GM12873 (cell line): ENCODE measurements around the gene RGPD8.

Experiments used
- TF ChIP-seq, protein P1 (sequence below): IDR thresholded peaks from 2 replicates; pipeline ENCODE4 v1.5.1; 2012; ENCODE audit warnings: low read depth, mild to moderate bottlenecking, moderate library complexity, low read length, control low read depth; ENCODE audit not compliant: insufficient read depth; ENCODE audit errors: missing control alignments

Gene RGPD8

DNA sequence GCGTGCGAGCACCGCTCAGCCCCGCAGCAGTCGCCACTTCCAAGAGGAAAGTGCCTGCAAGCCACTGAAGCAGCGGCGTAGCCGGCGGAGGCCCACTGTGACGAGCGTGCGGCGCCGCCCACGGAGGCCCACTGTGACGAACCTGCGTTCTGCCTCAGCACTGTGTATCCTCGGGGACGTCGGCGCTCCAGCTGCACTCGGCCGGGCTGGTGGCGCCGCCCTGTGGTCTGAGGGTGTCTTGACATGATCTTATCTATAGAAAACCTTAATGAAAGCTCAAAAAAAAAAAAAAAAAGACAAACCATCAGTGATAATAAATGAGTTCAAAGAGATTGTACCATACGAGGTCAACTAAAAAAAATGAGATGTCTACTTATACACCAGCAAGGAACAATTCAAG is at the start of gene RGPD8:
TSS of gene RGPD8 (minus strand) at position 166 of the 400 bp plus-strand sequence. CDS start 192 bp downstream, outside the sequence.
- TF ChIP-seq, protein P1, sequence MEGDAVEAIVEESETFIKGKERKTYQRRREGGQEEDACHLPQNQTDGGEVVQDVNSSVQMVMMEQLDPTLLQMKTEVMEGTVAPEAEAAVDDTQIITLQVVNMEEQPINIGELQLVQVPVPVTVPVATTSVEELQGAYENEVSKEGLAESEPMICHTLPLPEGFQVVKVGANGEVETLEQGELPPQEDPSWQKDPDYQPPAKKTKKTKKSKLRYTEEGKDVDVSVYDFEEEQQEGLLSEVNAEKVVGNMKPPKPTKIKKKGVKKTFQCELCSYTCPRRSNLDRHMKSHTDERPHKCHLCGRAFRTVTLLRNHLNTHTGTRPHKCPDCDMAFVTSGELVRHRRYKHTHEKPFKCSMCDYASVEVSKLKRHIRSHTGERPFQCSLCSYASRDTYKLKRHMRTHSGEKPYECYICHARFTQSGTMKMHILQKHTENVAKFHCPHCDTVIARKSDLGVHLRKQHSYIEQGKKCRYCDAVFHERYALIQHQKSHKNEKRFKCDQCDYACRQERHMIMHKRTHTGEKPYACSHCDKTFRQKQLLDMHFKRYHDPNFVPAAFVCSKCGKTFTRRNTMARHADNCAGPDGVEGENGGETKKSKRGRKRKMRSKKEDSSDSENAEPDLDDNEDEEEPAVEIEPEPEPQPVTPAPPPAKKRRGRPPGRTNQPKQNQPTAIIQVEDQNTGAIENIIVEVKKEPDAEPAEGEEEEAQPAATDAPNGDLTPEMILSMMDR: peak; percentile 54

DNA sequence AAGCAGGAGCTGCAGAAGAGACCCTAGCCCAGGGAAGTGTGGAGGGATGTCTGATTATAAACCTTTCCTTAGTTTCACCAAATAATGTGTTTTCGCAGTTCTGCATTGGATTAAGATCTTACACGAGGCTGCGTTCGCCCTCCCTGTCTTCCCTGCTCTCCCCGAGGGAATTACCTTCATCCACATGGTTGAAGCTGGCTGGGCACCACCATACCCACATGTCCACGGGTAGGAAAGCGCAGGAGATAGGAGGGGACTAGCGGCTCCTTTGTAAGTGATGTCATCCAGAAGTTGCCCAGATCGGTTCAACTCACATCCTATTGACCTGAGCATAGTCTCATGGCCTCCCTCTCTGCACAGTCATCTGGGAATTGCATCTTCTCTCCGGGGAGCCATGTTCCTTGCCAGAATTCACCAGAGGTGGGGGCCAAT is 49.6 kb upstream of the RGPD8 start:
- TF ChIP-seq, protein P1: no peak

DNA sequence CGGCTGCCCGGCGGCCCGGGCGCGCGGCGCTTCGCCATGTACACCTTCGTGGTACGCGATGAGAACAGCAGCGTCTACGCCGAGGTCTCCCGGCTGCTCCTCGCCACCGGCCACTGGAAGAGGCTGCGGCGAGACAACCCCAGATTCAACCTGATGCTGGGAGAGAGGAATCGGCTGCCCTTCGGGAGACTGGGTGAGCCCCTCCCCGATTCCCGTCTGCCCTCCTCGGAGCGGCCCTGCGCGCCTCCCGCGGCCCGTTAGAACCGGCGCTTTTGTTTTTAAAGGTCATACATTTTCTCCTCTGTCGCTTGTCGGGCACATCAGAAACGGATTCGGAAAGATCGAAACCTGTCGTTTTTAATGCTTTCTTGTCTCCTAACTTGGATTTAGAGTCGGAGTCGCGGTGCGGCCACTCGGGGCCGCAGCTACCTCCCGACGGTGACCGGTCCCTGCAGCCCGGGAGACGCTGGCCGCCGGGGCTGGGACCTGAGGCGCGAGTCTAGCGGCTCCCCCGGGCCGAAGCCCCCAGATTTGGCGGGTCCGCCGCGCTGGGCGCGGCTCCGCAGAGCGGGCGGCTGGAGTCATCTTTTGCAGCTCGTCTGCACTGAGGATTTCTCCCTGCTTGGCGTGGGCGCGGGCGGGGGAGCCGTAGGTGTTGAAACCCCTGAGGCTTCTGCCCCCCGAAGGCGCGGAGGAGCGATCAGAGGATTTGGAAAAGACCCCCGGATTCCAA is 49.0 kb upstream of the RGPD8 start:
- TF ChIP-seq, protein P1: no peak

DNA sequence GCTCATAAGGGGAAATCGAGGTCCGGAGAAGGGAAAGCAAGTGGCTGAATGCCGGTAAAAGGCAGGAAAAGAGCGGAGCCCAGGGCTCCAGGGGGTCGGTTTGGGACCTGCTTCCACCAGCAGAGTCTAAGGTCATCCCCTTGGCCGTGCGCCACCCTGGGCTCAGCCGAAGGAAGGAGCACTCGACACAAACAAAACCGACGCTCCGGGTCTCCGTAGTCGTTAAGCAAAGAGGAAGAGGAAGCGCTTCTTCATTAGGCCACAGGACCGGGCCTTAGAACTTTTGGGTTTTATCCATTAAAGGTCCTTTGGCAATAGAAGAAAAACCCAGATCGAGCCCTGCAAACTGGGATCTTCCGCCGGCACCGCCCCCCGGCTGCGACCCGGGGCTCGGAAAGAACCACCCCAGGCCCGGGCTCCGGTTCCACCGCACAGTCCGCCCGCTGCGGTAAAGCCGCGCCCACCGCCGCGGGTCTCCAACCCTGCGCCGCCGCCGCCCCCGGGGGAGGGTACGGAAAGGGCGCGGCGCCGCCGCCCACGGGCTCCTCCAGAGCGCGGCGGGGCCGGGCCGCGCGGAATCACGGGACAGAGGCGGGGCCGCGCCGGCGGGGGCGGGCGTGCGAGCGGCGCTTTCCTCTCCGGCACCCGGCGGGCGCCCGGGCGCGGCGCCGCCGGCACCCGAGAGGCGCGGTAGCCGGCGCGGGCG is 48.2 kb upstream of the RGPD8 start, which contains the start of gene TTL:
TSS of gene TTL (plus strand) at position 629 of the 706 bp plus-strand sequence. CDS start 189 bp downstream, outside the sequence.
- TF ChIP-seq, protein P1: no peak

DNA sequence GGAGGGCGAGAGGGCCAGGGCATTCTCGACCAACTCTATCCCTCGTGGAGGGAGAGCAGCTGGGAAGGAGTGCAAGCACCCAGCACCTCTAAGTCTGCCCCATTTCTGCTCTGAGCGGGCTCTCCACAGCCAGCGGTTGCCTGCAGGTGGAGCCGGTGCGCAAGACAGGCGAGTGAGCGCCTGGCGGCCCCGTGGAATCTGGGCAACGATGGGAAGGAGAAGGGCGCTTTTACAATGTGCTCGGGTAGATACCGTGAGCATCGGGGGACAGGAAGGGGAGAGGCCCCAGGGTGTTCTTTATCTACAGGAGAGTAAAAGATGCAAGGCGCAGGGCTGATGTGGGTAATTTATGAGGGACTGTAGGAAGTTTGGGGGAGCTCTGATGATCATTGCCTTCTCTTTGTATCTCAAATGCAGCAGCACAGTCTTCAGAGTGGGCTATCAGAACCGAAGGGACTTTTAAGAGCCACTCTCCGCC is 47.6 kb upstream of the RGPD8 start:
- TF ChIP-seq, protein P1: peak; percentile 91

DNA sequence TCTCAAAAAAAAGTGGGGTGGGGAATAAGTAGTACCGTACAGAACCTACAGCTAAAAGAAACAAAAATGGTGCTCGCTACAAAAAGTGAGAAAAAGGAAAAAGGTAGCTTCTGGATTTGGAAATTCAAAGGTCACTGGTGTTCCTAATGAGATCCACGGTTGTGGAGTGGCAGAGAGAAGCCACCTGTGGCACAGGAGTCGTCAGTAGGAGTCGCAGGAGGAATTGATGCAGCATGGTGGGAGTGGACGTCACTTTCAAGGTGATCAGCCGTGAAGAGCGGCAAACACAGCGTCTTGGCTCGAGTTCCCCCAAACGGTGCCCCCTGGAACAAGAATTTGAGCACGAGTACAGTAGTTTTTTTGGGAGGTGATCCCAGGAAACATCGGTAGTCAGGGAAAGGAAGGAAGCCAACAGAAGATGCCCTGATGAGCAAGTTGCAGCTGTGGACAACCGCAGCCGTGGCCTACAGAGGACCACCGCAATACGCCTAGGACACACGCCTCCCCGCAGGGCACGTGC is 47.1 kb upstream of the RGPD8 start:
- TF ChIP-seq, protein P1: peak; percentile 31

DNA sequence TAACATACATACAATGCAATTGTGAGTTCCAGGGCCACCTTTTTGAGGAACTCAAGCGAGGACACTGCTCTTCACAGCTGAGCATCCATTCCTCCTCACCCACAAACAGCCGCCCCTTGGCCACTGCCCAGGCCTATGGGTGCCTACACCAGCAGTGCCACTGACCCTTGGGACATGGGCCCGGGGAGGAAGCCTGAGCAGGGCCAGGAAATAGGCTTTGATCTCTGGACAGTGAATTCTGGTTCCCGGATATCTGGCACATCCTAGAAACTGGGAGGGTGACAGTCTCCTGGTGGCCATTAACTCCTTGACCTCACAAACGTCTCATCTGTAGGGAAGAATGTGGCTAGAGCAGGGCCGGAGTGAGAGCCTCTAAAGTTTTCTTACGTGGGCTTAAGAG is 43.0 kb upstream of the RGPD8 start:
- TF ChIP-seq, protein P1: no peak
